HepG2 (cell line): ENCODE results near the gene DBNDD1. TPM values are rescaled to one million over a fixed set of nuclear protein-coding genes. Genes with fewer than 3 reads are reported as not detected.

Source experiments
- ELF4 ChIP-seq: sonication (generic); formaldehyde crosslinking; IDR thresholded peaks from 2 replicates; pipeline ENCODE4 v1.5.0; 2020; ENCODE audit warnings: missing genetic modification reagents, mild to moderate bottlenecking, moderate library complexity, borderline replicate concordance
- ETV5 ChIP-seq: IDR thresholded peaks from 2 replicates; pipeline ENCODE4 v1.6.1; 2018; ENCODE audit warnings: missing biosample characterization, missing genetic modification reagents, inconsistent platforms, borderline replicate concordance
- FOXP1 ChIP-seq, 2 experiments: fragments of 450-650 bp in 1 of 2; IDR thresholded peaks; 2 replicates each; pipeline ENCODE4 v1.6.1; 2017 to 2018; ENCODE audit warnings: antibody characterized with exemption in 1 of 2
- HOXD1 ChIP-seq: sonication (generic); formaldehyde crosslinking; IDR thresholded peaks from 2 replicates; pipeline ENCODE4 v1.5.0; 2020; ENCODE audit warnings: missing genetic modification reagents
- IRF2 ChIP-seq: IDR thresholded peaks from 2 replicates; pipeline ENCODE4 v1.6.1; 2018; ENCODE audit warnings: missing genetic modification reagents, missing compliant biosample characterization
- MED8 ChIP-seq: sonication (generic); formaldehyde crosslinking; IDR thresholded peaks from 2 replicates; pipeline ENCODE4 v1.8.1; 2023; ENCODE audit warnings: mild to moderate bottlenecking, missing genetic modification reagents; ENCODE audit not compliant: insufficient replicate concordance
- NFE2L2 ChIP-seq: fragments of 150-350 bp; IDR thresholded peaks from 2 replicates; pipeline ENCODE4 v1.6.1; 2014; ENCODE audit warnings: low read length
- RFX5 ChIP-seq: IDR thresholded peaks from 2 replicates; pipeline ENCODE4 v1.6.1; 2011; ENCODE audit warnings: low read depth, low read length, improper control_type of control experiment
- SAP130 ChIP-seq: IDR thresholded peaks from 2 replicates; pipeline ENCODE4 v1.6.1; 2016; ENCODE audit warnings: low read depth
- ZBTB1 ChIP-seq: sonication (generic); formaldehyde crosslinking; IDR thresholded peaks from 2 replicates; pipeline ENCODE4 v1.4.0; 2020; ENCODE audit warnings: missing genetic modification reagents, borderline replicate concordance
- ZNF550 ChIP-seq: sonication (generic); formaldehyde crosslinking; IDR thresholded peaks from 2 replicates; pipeline ENCODE4 v1.4.0; 2020; ENCODE audit warnings: mild to moderate bottlenecking, missing genetic modification reagents, borderline replicate concordance
- ZNF766 ChIP-seq: sonication (generic); formaldehyde crosslinking; IDR thresholded peaks from 2 replicates; pipeline ENCODE4 v1.5.0; 2020; ENCODE audit warnings: missing genetic modification reagents, borderline replicate concordance
- polyA plus RNA-seq, 8 experiments: library from polyadenylated mRNA; depleted of rRNA in 3 of 8; stranded (reverse) in 7 of 8; unstranded in 1 of 8; fragments of >200 nt; fragmentation: Illumina TruSeq in 4 of 8; extraction: Trizol in 4 of 8; gene quantifications; 2 replicates each; pipeline versions ENCODE4 v1.2.1 to v1.2.3, GENCODE V29; 2011 to 2016; ENCODE audit warnings: low read depth in 4 of 8, missing spikeins in 1 of 8, mixed read lengths in 1 of 8; ENCODE audit not compliant: insufficient read depth in 1 of 8
- total RNA-seq, 5 experiments: library from RNA; depleted of rRNA; stranded (reverse); fragments of >200 nt; fragmentation: Illumina TruSeq; extraction: Trizol; gene quantifications; 2 replicates each; pipeline ENCODE4 v1.2.3, GENCODE V29; 2016; ENCODE audit warnings: low read depth in 1 of 5
- TF ChIP-seq, protein P1 (sequence below): sonication (generic); formaldehyde crosslinking; IDR thresholded peaks from 2 replicates; pipeline ENCODE4 v1.5.1; 2020; ENCODE audit warnings: missing genetic modification reagents, mild to moderate bottlenecking, borderline replicate concordance
- TF ChIP-seq, protein P2 (sequence below): sonication (generic); formaldehyde crosslinking; IDR thresholded peaks from 2 replicates; pipeline ENCODE4 v1.5.1; 2020; ENCODE audit warnings: missing genetic modification reagents, mild to moderate bottlenecking, borderline replicate concordance
- TF ChIP-seq, protein P3 (sequence below): sonication (generic); formaldehyde crosslinking; IDR thresholded peaks from 2 replicates; pipeline ENCODE4 v1.4.0; 2020; ENCODE audit warnings: missing genetic modification reagents, mild to moderate bottlenecking, borderline replicate concordance
- TF ChIP-seq, protein P4 (sequence below): sonication (generic); formaldehyde crosslinking; IDR thresholded peaks from 2 replicates; pipeline ENCODE4 v1.5.0; 2020; ENCODE audit warnings: mild to moderate bottlenecking, missing genetic modification reagents, moderate library complexity
- TF ChIP-seq, protein P5 (sequence below): sonication (generic); formaldehyde crosslinking; IDR thresholded peaks from 2 replicates; pipeline ENCODE4 v1.5.1; 2020; ENCODE audit warnings: mild to moderate bottlenecking, moderate library complexity, missing genetic modification reagents

Gene DBNDD1
- total and polyA plus RNA-seq, 2 of the 13 experiments (the other 11 are each of a cell fraction or from before 2014, with no cell fraction given): 17.0 to 40.4 TPM

DNA sequence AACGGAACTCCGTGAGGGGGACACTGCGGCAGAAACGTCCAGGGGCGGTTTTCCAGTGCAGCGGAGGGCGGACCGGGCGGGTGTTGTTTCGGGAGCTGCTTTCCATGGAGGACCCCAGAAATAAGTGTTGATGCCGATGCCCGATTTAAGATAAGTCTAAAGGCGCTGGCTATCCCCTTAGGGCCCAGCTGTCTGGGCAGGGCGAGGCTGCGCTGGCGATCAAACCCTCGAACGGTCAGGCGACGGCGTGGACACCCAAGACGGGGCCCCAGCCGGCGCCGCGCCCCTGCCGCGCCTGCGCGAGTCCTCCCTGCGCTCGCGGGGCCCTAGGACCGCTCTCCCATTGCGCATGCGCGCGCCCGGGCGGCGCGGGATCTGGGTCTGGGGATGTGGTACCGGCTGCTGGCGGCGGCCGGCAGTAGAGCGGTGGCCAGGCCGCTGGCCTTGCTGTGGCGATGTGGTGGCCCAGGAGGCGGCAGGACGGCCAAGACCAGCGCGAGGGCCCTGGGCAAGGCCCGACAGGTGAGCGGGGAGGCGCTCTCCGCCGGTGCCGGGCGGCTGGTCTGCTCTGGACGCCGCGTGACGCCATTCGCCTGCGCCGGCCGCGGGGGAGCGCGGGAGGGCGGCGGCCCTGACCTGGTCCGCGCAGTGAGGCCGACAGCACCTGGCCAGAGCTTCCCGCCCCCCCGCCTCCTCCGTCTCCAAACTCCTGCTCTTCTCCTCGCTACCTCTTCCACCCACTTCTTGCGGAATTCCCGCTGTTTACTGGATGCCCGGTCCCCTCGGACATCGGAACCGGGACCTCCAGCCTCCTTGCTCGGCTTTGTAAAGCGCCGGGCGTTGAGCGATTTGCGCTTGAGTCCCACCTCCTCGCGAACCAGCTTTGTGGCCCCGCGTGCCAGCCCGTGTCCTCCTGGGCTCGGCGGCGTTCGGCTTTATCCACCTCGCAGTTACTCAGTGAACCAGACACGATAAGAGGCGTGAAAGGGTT, 46.7 kb downstream of the DBNDD1 start (continued):
- TF ChIP-seq, protein P1, sequence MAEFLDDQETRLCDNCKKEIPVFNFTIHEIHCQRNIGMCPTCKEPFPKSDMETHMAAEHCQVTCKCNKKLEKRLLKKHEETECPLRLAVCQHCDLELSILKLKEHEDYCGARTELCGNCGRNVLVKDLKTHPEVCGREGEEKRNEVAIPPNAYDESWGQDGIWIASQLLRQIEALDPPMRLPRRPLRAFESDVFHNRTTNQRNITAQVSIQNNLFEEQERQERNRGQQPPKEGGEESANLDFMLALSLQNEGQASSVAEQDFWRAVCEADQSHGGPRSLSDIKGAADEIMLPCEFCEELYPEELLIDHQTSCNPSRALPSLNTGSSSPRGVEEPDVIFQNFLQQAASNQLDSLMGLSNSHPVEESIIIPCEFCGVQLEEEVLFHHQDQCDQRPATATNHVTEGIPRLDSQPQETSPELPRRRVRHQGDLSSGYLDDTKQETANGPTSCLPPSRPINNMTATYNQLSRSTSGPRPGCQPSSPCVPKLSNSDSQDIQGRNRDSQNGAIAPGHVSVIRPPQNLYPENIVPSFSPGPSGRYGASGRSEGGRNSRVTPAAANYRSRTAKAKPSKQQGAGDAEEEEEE (CRISPR knock-in tag): 0 out of 2 replicates have a peak, but pooled peaks have one; percentile 23
- TF ChIP-seq HOXD1 (CRISPR knock-in tag) (peak; percentile 94), ETV5 (CRISPR knock-in tag) (no peak; the same call in none of the 2 replicates), RFX5 (no peak; the same call in 1 of the 2 replicates), MED8 (CRISPR knock-in tag) (peak; percentile 9), ZNF550 (0 out of 2 replicates have a peak, but pooled peaks have one; percentile 9), IRF2 (CRISPR knock-in tag) (peak; percentile 45; the same call in 1 of the 2 replicates), FOXP1 (IDR thresholded peaks at IDR 0.05) (no peak), FOXP1 (CRISPR knock-in tag; IDR thresholded peaks at IDR 0.05) (no peak), ELF4 (CRISPR knock-in tag) (no peak; the same call in 1 of the 2 replicates), NFE2L2 (no peak), SAP130 (CRISPR knock-in tag) (peak; percentile 99), ZBTB1 (CRISPR knock-in tag) (no peak), ZNF766 (CRISPR knock-in tag) (peak; percentile 85)
- TF ChIP-seq, protein P2, sequence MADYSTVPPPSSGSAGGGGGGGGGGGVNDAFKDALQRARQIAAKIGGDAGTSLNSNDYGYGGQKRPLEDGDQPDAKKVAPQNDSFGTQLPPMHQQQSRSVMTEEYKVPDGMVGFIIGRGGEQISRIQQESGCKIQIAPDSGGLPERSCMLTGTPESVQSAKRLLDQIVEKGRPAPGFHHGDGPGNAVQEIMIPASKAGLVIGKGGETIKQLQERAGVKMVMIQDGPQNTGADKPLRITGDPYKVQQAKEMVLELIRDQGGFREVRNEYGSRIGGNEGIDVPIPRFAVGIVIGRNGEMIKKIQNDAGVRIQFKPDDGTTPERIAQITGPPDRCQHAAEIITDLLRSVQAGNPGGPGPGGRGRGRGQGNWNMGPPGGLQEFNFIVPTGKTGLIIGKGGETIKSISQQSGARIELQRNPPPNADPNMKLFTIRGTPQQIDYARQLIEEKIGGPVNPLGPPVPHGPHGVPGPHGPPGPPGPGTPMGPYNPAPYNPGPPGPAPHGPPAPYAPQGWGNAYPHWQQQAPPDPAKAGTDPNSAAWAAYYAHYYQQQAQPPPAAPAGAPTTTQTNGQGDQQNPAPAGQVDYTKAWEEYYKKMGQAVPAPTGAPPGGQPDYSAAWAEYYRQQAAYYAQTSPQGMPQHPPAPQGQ (CRISPR knock-in tag): peak; percentile 31; the same call in 1 of the 2 replicates
- TF ChIP-seq, protein P3, sequence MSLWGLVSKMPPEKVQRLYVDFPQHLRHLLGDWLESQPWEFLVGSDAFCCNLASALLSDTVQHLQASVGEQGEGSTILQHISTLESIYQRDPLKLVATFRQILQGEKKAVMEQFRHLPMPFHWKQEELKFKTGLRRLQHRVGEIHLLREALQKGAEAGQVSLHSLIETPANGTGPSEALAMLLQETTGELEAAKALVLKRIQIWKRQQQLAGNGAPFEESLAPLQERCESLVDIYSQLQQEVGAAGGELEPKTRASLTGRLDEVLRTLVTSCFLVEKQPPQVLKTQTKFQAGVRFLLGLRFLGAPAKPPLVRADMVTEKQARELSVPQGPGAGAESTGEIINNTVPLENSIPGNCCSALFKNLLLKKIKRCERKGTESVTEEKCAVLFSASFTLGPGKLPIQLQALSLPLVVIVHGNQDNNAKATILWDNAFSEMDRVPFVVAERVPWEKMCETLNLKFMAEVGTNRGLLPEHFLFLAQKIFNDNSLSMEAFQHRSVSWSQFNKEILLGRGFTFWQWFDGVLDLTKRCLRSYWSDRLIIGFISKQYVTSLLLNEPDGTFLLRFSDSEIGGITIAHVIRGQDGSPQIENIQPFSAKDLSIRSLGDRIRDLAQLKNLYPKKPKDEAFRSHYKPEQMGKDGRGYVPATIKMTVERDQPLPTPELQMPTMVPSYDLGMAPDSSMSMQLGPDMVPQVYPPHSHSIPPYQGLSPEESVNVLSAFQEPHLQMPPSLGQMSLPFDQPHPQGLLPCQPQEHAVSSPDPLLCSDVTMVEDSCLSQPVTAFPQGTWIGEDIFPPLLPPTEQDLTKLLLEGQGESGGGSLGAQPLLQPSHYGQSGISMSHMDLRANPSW (CRISPR knock-in tag): peak; percentile 35; the same call in 1 of the 2 replicates
- TF ChIP-seq, protein P4, sequence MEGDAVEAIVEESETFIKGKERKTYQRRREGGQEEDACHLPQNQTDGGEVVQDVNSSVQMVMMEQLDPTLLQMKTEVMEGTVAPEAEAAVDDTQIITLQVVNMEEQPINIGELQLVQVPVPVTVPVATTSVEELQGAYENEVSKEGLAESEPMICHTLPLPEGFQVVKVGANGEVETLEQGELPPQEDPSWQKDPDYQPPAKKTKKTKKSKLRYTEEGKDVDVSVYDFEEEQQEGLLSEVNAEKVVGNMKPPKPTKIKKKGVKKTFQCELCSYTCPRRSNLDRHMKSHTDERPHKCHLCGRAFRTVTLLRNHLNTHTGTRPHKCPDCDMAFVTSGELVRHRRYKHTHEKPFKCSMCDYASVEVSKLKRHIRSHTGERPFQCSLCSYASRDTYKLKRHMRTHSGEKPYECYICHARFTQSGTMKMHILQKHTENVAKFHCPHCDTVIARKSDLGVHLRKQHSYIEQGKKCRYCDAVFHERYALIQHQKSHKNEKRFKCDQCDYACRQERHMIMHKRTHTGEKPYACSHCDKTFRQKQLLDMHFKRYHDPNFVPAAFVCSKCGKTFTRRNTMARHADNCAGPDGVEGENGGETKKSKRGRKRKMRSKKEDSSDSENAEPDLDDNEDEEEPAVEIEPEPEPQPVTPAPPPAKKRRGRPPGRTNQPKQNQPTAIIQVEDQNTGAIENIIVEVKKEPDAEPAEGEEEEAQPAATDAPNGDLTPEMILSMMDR (CRISPR knock-in tag): peak; percentile 31; the same call in 1 of the 2 replicates
- TF ChIP-seq, protein P5, sequence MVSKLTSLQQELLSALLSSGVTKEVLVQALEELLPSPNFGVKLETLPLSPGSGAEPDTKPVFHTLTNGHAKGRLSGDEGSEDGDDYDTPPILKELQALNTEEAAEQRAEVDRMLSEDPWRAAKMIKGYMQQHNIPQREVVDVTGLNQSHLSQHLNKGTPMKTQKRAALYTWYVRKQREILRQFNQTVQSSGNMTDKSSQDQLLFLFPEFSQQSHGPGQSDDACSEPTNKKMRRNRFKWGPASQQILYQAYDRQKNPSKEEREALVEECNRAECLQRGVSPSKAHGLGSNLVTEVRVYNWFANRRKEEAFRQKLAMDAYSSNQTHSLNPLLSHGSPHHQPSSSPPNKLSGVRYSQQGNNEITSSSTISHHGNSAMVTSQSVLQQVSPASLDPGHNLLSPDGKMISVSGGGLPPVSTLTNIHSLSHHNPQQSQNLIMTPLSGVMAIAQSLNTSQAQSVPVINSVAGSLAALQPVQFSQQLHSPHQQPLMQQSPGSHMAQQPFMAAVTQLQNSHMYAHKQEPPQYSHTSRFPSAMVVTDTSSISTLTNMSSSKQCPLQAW (CRISPR knock-in tag): peak; percentile 91
